Measurements from ENCODE around the gene CEBPZ.

CEBPZ gene

DNA sequence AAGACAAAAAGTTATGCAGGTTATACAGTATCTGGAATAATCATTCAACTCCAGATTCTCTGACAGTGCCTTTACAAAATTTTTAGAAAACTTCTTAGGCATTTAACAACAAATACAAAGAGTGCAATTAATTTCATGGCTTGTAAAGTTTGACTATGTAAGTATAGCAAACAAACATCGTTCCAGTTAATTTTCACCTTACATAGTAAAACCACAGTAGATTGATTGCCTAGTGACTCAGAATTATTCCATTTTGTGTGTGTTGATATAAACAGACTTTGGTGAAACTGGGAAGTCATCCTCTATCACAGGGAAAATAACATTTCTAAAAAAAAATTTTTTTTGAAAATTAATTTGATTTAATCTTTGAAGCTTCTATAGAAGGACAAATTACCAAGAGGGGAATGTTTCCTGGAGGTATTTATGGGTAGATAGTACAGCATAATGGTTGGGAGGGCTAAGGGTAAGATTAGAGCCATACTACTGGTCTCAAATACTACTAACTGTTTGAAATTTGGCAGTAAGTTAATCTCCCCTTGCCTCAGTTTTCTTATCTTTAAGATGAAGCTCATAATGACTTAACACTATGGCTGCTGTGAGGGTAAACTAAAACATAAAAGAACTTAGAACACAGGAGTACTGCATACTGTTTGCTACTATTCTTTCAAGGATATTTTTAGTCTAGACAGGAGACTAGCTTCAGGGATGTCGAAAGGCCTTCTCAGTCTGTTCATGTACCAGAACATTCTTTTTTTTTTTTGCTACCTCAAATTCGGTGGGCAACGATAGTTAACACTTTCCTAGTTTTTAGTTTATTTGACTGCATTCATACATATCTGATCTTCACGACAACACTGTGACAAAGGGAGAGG is 19.7 kb upstream of the CEBPZ start:
- TF ChIP-seq SIN3A (IDR thresholded peaks at IDR 0.05; ENCODE audit: borderline replicate concordance, insufficient read depth, low read length) (no peak), FOXP2 (optimal IDR thresholded peaks at IDR 0.05; ENCODE audit: borderline replicate concordance, extremely low read depth, extremely low read length, insufficient read depth) (no peak), TAF1 (IDR thresholded peaks at IDR 0.05; ENCODE audit: borderline replicate concordance, insufficient read depth, low read length) (no peak), POLR2AphosphoS5 (IDR thresholded peaks at IDR 0.05; ENCODE audit: low read depth, low read length) (no peak)
- TF ChIP-seq, protein P1, sequence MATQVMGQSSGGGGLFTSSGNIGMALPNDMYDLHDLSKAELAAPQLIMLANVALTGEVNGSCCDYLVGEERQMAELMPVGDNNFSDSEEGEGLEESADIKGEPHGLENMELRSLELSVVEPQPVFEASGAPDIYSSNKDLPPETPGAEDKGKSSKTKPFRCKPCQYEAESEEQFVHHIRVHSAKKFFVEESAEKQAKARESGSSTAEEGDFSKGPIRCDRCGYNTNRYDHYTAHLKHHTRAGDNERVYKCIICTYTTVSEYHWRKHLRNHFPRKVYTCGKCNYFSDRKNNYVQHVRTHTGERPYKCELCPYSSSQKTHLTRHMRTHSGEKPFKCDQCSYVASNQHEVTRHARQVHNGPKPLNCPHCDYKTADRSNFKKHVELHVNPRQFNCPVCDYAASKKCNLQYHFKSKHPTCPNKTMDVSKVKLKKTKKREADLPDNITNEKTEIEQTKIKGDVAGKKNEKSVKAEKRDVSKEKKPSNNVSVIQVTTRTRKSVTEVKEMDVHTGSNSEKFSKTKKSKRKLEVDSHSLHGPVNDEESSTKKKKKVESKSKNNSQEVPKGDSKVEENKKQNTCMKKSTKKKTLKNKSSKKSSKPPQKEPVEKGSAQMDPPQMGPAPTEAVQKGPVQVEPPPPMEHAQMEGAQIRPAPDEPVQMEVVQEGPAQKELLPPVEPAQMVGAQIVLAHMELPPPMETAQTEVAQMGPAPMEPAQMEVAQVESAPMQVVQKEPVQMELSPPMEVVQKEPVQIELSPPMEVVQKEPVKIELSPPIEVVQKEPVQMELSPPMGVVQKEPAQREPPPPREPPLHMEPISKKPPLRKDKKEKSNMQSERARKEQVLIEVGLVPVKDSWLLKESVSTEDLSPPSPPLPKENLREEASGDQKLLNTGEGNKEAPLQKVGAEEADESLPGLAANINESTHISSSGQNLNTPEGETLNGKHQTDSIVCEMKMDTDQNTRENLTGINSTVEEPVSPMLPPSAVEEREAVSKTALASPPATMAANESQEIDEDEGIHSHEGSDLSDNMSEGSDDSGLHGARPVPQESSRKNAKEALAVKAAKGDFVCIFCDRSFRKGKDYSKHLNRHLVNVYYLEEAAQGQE (IDR thresholded peaks at IDR 0.05; ENCODE audit: insufficient read depth in 1 of 2, low read depth in 2 of 2, low read length in 2 of 2): no peak

DNA sequence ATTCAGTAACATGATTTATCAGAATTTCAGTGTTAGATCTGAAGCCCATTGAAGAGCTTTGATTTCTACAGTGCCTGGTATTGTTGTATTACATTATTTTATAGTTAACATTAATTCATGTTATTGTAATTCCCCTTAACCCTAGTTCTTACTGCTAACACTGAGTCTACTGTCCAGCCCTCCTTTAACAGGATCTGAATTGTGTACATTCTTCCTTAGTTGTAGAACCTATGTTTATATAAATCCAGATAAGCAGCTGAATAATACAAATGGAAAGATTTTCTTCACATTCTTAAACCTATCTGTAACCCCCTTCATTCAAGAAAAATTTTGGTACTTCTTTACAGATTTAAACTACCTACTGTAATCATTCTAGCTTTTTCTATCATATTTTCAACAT is 14.8 kb upstream of the CEBPZ start:
- no peak for TF ChIP-seq POLR2AphosphoS5 (IDR thresholded peaks at IDR 0.05; ENCODE audit: low read depth, low read length)
- TF ChIP-seq, protein P1 (IDR thresholded peaks at IDR 0.05; ENCODE audit: insufficient read depth in 1 of 2, low read depth in 2 of 2, low read length in 2 of 2): no peak
- no peak for TF ChIP-seq FOXP2 (optimal IDR thresholded peaks at IDR 0.05; ENCODE audit: borderline replicate concordance, extremely low read depth, extremely low read length, insufficient read depth)
- TF ChIP-seq TAF1 (IDR thresholded peaks at IDR 0.05; ENCODE audit: borderline replicate concordance, insufficient read depth, low read length): no peak
- no peak for TF ChIP-seq SIN3A (IDR thresholded peaks at IDR 0.05; ENCODE audit: borderline replicate concordance, insufficient read depth, low read length)

DNA sequence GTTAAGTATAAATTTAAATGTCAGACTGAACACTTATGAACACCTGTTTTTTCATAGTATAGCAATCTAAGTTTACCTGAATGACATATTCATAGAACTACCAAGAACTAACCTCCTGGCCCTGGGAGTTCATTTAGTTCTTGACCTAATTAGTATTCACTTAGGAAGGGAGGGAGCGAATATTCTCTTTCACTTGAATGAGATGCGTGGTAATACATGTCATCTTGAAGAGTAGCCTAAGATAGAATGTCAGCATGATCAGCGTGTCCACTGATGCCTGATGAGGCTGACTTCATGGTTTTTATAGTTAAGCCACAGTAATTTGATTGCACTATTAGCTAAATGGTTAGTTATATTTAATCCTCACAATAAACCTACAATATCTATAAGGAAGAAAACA is 13.4 kb upstream of the CEBPZ start:
- TF ChIP-seq TAF1 (IDR thresholded peaks at IDR 0.05; ENCODE audit: borderline replicate concordance, insufficient read depth, low read length): no peak
- TF ChIP-seq, protein P1 (IDR thresholded peaks at IDR 0.05; ENCODE audit: insufficient read depth in 1 of 2, low read depth in 2 of 2, low read length in 2 of 2): no peak
- TF ChIP-seq SIN3A (IDR thresholded peaks at IDR 0.05; ENCODE audit: borderline replicate concordance, insufficient read depth, low read length): no peak
- TF ChIP-seq POLR2AphosphoS5 (IDR thresholded peaks at IDR 0.05; ENCODE audit: low read depth, low read length): no peak
- TF ChIP-seq FOXP2 (optimal IDR thresholded peaks at IDR 0.05; ENCODE audit: borderline replicate concordance, extremely low read depth, extremely low read length, insufficient read depth): no peak

DNA sequence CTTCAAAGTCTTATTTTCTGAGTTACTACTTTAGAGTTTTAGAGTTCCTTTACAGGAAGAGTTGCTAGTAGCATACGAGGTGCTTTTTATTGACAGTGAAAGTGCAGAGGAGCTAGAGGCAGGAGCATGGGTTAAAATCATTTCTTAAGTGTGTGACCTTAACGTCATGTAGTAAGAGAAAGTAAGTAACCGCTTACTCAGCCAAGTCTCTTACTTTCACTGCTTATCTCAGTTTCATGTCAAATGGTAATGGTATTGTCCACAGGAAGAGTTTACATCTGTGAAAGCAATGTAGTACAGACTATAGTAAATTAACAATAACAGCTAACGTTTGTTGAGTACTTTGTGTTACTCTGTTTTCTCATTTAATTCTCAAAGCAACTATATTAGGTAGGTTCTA is 12.6 kb upstream of the CEBPZ start:
- no peak for TF ChIP-seq TAF1 (IDR thresholded peaks at IDR 0.05; ENCODE audit: borderline replicate concordance, insufficient read depth, low read length)
- TF ChIP-seq FOXP2 (optimal IDR thresholded peaks at IDR 0.05; ENCODE audit: borderline replicate concordance, extremely low read depth, extremely low read length, insufficient read depth): no peak
- no peak for TF ChIP-seq SIN3A (IDR thresholded peaks at IDR 0.05; ENCODE audit: borderline replicate concordance, insufficient read depth, low read length)
- no peak for TF ChIP-seq POLR2AphosphoS5 (IDR thresholded peaks at IDR 0.05; ENCODE audit: low read depth, low read length)

DNA sequence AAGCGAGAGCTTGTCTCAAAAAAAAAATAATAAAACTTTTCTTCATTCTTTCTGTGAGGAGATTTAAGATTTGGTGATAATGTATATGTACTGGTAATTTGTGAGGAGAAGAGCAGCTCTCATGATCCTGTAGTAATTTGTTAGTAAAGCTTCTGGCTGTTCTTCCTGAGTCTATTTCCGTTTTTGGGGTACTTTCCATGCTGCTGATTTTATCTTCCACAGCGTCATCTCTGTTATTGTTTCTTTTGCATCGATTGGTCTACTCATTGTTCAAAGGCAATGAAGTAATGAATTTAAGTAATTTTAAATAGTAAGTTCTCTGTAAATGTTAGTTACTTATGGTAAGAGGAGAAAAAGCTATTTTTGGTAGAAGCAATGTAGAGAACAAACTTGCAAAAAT is 12.0 kb upstream of the CEBPZ start:
- TF ChIP-seq POLR2AphosphoS5 (IDR thresholded peaks at IDR 0.05; ENCODE audit: low read depth, low read length) (no peak), FOXP2 (optimal IDR thresholded peaks at IDR 0.05; ENCODE audit: borderline replicate concordance, extremely low read depth, extremely low read length, insufficient read depth) (no peak), TAF1 (IDR thresholded peaks at IDR 0.05; ENCODE audit: borderline replicate concordance, insufficient read depth, low read length) (no peak), SIN3A (IDR thresholded peaks at IDR 0.05; ENCODE audit: borderline replicate concordance, insufficient read depth, low read length) (no peak)
- TF ChIP-seq, protein P1 (IDR thresholded peaks at IDR 0.05; ENCODE audit: insufficient read depth in 1 of 2, low read depth in 2 of 2, low read length in 2 of 2): no peak

Data from PFSK-1 (cell line).